Mucosa of descending colon (tissue), 3 donors: ENCODE measurements around the gene OSTC. TPM values are rescaled to one million over a fixed set of nuclear protein-coding genes. Genes with fewer than 3 reads are reported as not detected.

Source experiments
- ATAC-seq: fragments of 200-7000 bp; cut with Tn5 transposase; one replicate; pipeline ENCODE4 v1.9.1; 2020; ENCODE audit warnings: mild to moderate bottlenecking, moderate library complexity
- DNase-seq, 3 donors: peaks; one replicate each; pipeline ENCODE4 v3.0.0-alpha.2; 2020
- H3K36me3 ChIP-seq: fragments of 200-600 bp; one replicate; pipeline ENCODE4 v1.8.0; 2021; ENCODE audit warnings: low read depth, mild to moderate bottlenecking
- H3K4me1 ChIP-seq: fragments of 200-600 bp; one replicate; pipeline ENCODE4 v1.8.0; 2021; ENCODE audit warnings: low read depth, mild to moderate bottlenecking
- H3K4me3 ChIP-seq: fragments of 200-600 bp; one replicate; pipeline ENCODE4 v1.8.0; 2021; ENCODE audit warnings: mild to moderate bottlenecking
- H3K9me3 ChIP-seq: fragments of 200-600 bp; one replicate; pipeline ENCODE4 v1.8.0; 2021; ENCODE audit warnings: mild to moderate bottlenecking
- CTCF ChIP-seq: fragments of 200-600 bp; IDR thresholded peaks from one replicate; pipeline ENCODE4 v1.8.0; 2022; ENCODE audit warnings: antibody characterized with exemption, mild to moderate bottlenecking
- intact Hi-C, 2 donors: fragments of 100-400 bp; cut with DNase I in 1 of 2; cut with micrococcal nuclease in 1 of 2; formaldehyde crosslinking; loops; one replicate each; pipeline versions ENCODE4 v1.11.0 to v1.11.1; 2022; cut with DNase I, micrococcal nuclease
- total RNA-seq, 3 donors: library from RNA; stranded (reverse); fragmentation: NEBNext Ultra II Directional in 2 of 3; extraction: Animal tissue kit (Norgen Biotek cat#: 25700) in 2 of 3; gene quantifications; one replicate each; pipeline versions ENCODE4 v1.2.1 to v1.2.4, GENCODE V29; 2021 to 2023
- donor health status: DM: no; HTN: no; CAD: no; lungs with moderate emphysema.
- donor health status: DM: no; HTN: no; CAD: no.
- donor health status: DM: no; HTN: yes; CAD: no.

The OSTC gene
- total RNA-seq, 3 donors from 2014 or later, result 48.7 to 75.0 (median 51.5) TPM

GRCh38 chr4:108622022-108622421 is 28.4 kb upstream of the OSTC start:
- H3K4me1 ChIP-seq, result peaks cover 23% of the 10 kb centered on the region
- ATAC-seq (no peak), DNase-seq (no peak)
- H3K4me3 ChIP-seq, result no peak overlapping the region
- H3K9me3 ChIP-seq, result no peaks in the 10 kb centered on the region
- no peak for TF ChIP-seq CTCF
- H3K36me3 ChIP-seq, result peaks cover 10% of the 10 kb centered on the region
- intact Hi-C loops, result no loop called here

GRCh38 chr4:108622828-108623227 is 27.6 kb upstream of the OSTC start:
- no peak for ATAC-seq

GRCh38 chr4:108624263-108625056 is 25.9 kb upstream of the OSTC start:
- no peak for ATAC-seq
- H3K4me1 ChIP-seq, result peaks cover 23% of the 10 kb centered on the region
- H3K36me3 ChIP-seq, result peaks cover 10% of the 10 kb centered on the region
- no peak overlapping the region for H3K4me3 ChIP-seq
- no peak for TF ChIP-seq CTCF
- DNase-seq, result no peak
- H3K9me3 ChIP-seq, result no peaks in the 10 kb centered on the region
- intact Hi-C loops, result no loop called here

More at GRCh38 chr4:108622828-108623227, 27.6 kb upstream of the OSTC start:
- DNase-seq, result no peak
- intact Hi-C loops, result no loop called here
- Histone ChIP-seq H3K4me1 (peaks cover 23% of the 10 kb centered on the region), H3K9me3 (no peaks in the 10 kb centered on the region), H3K4me3 (no peak overlapping the region), H3K36me3 (peaks cover 10% of the 10 kb centered on the region)
- no peak for TF ChIP-seq CTCF

GRCh38 chr4:108626056-108626455 is 24.3 kb upstream of the OSTC start:
- Histone ChIP-seq H3K9me3 (no peaks in the 10 kb centered on the region), H3K4me3 (no peak overlapping the region), H3K36me3 (peaks cover 19% of the 10 kb centered on the region), H3K4me1 (peaks cover 23% of the 10 kb centered on the region)
- ATAC-seq (no peak), DNase-seq (no peak)
- no peak for TF ChIP-seq CTCF
- intact Hi-C loops, result no loop called here

GRCh38 chr4:108628411-108628810 is 22.0 kb upstream of the OSTC start:
- TF ChIP-seq CTCF, result no peak
- Histone ChIP-seq H3K4me1 (peaks cover 2% of the 10 kb centered on the region), H3K9me3 (no peaks in the 10 kb centered on the region), H3K36me3 (peaks cover 18% of the 10 kb centered on the region), H3K4me3 (no peak overlapping the region)
- DNase-seq, result no peak
- no peak for ATAC-seq
- intact Hi-C loops, result no loop called here
